ENCODE data around the gene CPEB3. TPM values are rescaled to one million over a fixed set of nuclear protein-coding genes. Genes with fewer than 3 reads are reported as not detected.

Gene CPEB3
- total RNA-seq, 1 donor from 2014 or later, result 6.9 TPM

DNA sequence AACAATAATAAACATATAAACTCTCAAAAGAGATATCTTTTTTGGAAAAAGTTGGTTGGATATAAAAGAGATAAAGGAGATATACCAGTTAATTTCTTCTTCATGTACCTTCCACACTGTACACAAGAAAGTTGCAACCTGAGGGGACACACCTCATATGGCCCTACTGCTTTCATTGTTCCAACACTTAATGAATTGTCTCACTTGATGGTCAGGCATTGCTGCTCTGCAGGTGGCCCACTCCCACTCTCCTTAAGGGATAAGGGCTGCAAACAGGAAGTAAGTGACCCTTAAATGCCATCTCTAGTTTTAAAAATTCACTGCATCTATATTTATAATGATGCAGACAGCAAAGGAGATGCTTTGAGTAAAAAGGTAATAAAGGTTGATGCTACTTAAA, 215.0 kb downstream of the CPEB3 start:
- Histone ChIP-seq H3K9me3 (no peaks in the 10 kb centered on the region), H3K27ac (no peak overlapping the region), H3K4me1 (no peaks in the 10 kb centered on the region), H3K4me3 (no peak overlapping the region), H3K27me3 (ENCODE audit: low read depth) (no peaks in the 10 kb centered on the region), H3K36me3 (peaks cover 31% of the 10 kb centered on the region)
- intact Hi-C loops (cut with DNase I), result no loop called here
- TF ChIP-seq CTCF (IDR thresholded peaks at IDR 0.05), result no peak
- DNase-seq (no peak), ATAC-seq (no peak)

- no peak overlapping the region for H3K27ac ChIP-seq
- H3K9me3 ChIP-seq, result no peaks in the 10 kb centered on the region
- no peaks in the 10 kb centered on the region for H3K27me3 ChIP-seq (ENCODE audit: low read depth)
- DNase-seq (no peak), ATAC-seq (no peak)
- intact Hi-C loops (cut with DNase I), result no loop called here
- peaks cover 19% of the 10 kb centered on the region for H3K36me3 ChIP-seq
- H3K4me1 ChIP-seq, result no peaks in the 10 kb centered on the region
- no peak overlapping the region for H3K4me3 ChIP-seq
- TF ChIP-seq CTCF (IDR thresholded peaks at IDR 0.05), result no peak
Observed at GRCh38 chr10:92074126-92074887, 216.6 kb downstream of the CPEB3 start.

DNA sequence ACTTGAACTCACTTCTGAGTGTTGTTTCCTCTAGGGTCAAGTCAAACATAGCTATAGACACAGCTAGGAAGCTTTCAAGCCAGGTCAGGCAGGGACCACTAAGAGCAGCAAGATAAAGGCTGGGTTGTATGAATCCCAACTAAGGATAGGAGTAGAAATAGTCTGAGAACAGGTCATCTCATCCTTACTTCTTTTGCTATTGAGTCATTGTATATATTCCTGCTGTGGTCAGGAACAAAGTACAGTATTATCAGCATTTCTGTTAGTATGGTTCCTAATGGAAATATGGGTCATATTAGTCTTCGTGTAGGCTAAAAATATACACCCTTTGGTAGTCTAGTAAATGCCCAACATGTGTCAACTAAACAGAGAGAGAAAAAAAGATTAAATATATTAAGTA, 222.0 kb downstream of the CPEB3 start:
- no peak for ATAC-seq
- H3K36me3 ChIP-seq, result peaks cover 7% of the 10 kb centered on the region

DNA sequence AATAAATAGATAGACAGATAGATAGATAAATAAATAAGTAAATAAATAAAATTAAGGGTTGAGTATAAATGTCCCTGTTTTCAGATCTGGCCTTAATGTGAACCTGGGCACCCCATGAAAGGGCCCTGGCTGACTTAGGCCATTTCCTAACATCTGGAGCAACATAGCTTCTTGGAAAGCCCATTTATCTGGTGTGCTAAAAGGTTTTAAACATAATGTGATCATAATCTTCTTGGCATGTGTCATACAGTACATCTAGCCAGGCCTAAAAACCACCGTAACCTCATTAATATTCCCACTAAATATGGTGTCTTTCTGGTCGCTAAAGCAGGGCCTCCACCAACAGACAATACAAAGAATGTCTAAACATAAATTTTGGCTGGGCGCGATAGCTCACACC, 224.5 kb downstream of the CPEB3 start:
- Histone ChIP-seq H3K27me3 (ENCODE audit: low read depth) (no peaks in the 10 kb centered on the region), H3K36me3 (no peaks in the 10 kb centered on the region), H3K4me3 (no peak overlapping the region), H3K9me3 (no peaks in the 10 kb centered on the region), H3K4me1 (no peaks in the 10 kb centered on the region), H3K27ac (no peak overlapping the region)
- TF ChIP-seq CTCF (IDR thresholded peaks at IDR 0.05), result no peak
- intact Hi-C loops (cut with DNase I), result no loop called here
- DNase-seq, result no peak
- ATAC-seq, result no peak

More for the DNA sequence above, 222.0 kb downstream of the CPEB3 start:
- no peak overlapping the region for H3K27ac ChIP-seq
- no peaks in the 10 kb centered on the region for H3K27me3 ChIP-seq (ENCODE audit: low read depth)
- H3K4me1 ChIP-seq, result no peaks in the 10 kb centered on the region
- no peaks in the 10 kb centered on the region for H3K9me3 ChIP-seq
- no peak for TF ChIP-seq CTCF (IDR thresholded peaks at IDR 0.05)
- H3K4me3 ChIP-seq, result no peak overlapping the region
- intact Hi-C loops (cut with DNase I), result no loop called here
- no peak for DNase-seq

GRCh38 chr10:92064506-92064905, 226.4 kb downstream of the CPEB3 start:
- Histone ChIP-seq H3K27me3 (ENCODE audit: low read depth) (no peaks in the 10 kb centered on the region), H3K27ac (no peak overlapping the region), H3K9me3 (no peaks in the 10 kb centered on the region), H3K4me3 (no peak overlapping the region), H3K4me1 (peaks cover under 1% of the 10 kb centered on the region), H3K36me3 (no peaks in the 10 kb centered on the region)
- TF ChIP-seq CTCF (IDR thresholded peaks at IDR 0.05), result no peak
- intact Hi-C loops (cut with DNase I), result no loop called here
- ATAC-seq (no peak), DNase-seq (no peak)

Measured in lower lobe of right lung (tissue), 2 donors.